Measurements from ENCODE around the gene ZGRF1.
"Not testable (repeated sequence)": the region's sequence is repeated elsewhere in the genome, so short reads cannot be mapped to it uniquely, and the experiment has no call there.

Gene ZGRF1

DNA sequence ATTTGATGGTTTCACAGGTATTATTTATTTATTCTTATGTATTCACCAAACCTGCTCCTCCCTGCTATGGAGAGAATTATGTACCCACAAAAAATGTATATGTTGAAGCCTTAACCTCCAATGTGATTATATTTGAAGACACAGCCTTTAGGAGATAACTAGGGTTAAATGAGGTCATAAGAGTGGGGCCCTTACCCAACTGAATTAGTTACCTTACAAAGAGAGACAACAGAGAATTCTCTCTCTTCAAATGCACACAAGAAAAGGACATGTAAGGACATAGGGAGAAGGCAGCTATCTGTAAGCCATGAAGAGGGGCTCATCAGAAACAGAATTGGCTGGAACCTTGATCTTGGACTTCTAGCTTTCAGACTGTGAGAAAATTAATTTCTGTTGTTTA lies 44.0 kb downstream of the ZGRF1 start:
- Mint-ChIP-seq H3K27me3 (no peaks in the 10 kb centered on the region), H3K27ac (no peak overlapping the region), H3K4me1 (no peaks in the 10 kb centered on the region), H3K36me3 (peaks cover 11% of the 10 kb centered on the region), H3K4me3 (no peak overlapping the region), H3K9me3 (peaks cover 5% of the 10 kb centered on the region)

DNA sequence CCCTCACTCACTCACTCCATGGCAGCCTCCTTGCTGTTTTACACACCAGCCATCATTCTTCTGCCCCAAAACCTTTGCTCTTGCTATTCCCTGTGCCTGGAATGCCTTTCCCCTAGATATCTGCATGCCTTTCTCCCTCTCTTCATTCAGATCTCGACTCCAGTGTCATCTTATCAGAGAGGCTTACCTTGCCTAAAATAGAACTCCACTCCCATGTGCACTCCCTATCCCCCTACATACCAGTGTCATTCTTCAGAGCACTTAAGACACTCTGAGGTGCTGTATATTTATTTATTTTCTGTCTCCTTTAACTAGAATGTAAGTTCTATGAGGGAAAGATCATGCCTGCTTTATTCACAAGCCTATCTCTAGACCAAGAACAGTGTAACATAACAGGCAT lies 45.1 kb downstream of the ZGRF1 start:
- Mint-ChIP-seq H3K9me3 (peaks cover 5% of the 10 kb centered on the region), H3K27me3 (no peaks in the 10 kb centered on the region), H3K27ac (no peak overlapping the region), H3K4me3 (no peak overlapping the region), H3K36me3 (peaks cover 14% of the 10 kb centered on the region), H3K4me1 (no peaks in the 10 kb centered on the region)

DNA sequence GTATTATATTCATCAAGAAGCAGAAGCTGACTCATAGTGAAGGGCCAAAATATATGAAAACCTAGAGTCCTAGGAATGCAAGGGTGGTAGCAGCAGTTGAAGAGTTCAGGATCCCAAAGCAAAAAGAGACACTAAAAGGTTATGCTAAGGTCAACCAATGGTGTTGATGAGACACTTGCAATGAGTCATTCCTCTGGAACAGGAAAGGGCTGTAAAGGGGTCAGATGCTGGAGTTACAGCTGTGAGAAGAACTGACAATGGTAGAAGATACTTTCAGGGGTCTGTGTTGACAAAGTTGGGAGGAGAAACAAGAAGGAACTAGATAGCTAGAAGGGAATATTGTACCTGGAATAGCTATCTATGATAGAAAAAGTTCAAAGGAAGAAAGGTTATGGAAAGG lies 47.5 kb downstream of the ZGRF1 start:
- Mint-ChIP-seq H3K4me1 (no peaks in the 10 kb centered on the region), H3K27me3 (no peaks in the 10 kb centered on the region), H3K9me3 (peaks cover 5% of the 10 kb centered on the region), H3K27ac (no peak overlapping the region), H3K36me3 (peaks cover 11% of the 10 kb centered on the region), H3K4me3 (no peak overlapping the region)

DNA sequence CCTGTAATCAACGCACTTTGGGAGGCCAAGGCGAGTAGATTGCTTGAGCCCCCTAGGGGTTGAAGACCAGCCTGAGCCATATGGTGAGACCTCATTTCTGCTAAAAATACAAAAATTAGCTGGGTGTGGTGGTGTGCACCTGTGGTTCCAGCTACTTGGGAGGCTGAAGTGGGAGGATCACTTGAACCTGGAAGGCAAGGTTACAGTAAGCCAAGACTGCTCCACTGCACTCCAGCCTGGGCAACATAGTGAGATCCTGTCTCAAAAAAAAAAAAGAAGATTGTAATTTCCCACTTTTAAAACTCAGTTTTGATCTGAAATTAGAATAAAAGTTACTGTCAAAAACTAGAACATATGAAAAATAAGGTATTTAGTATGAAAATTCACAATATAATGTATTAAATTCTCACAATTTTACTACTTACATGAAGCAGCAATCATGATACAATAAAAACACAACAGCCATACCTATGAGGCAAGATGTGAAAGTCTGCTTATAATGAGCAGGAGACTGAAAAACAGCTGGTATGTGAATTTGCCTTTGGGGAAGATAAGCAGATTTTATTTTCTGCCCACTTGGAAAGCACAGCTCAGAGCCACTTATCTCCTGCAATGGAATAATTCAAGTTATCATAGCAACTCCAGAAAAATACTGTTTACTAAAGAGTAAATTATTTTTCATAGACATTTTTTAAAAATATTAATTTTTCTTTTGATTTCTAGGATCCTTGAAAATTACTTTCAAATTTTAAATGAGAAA lies 50.6 kb downstream of the ZGRF1 start:
- Mint-ChIP-seq H3K27me3 (no peaks in the 10 kb centered on the region), H3K4me3 (no peak overlapping the region), H3K27ac (no peak overlapping the region), H3K36me3 (peaks cover 6% of the 10 kb centered on the region), H3K4me1 (no peaks in the 10 kb centered on the region), H3K9me3 (no peaks in the 10 kb centered on the region)

DNA sequence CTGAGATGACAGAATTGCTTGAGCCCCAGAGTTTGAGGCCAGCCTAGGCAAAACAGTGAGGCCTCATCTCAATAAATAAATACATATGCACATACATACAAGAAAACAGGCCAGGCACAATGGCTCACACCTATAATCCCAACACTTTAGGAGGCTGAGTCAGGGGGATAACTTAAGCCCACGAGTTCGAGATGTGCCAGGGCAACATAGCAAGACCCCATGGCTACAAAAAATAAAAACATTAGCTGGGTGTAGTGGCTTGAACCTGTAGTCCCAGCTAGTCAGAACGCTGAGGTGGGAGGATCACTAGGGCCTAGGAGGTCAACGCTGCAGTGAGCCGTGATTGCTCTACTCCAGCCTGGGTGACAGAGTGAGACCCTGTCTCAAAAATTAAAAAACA lies 69.2 kb downstream of the ZGRF1 start:
- Mint-ChIP-seq H3K9me3 (no peaks in the 10 kb centered on the region), H3K36me3 (peaks cover 16% of the 10 kb centered on the region), H3K4me3 (no peak overlapping the region), H3K27me3 (no peaks in the 10 kb centered on the region), H3K4me1 (no peaks in the 10 kb centered on the region), H3K27ac (no peak overlapping the region)

DNA sequence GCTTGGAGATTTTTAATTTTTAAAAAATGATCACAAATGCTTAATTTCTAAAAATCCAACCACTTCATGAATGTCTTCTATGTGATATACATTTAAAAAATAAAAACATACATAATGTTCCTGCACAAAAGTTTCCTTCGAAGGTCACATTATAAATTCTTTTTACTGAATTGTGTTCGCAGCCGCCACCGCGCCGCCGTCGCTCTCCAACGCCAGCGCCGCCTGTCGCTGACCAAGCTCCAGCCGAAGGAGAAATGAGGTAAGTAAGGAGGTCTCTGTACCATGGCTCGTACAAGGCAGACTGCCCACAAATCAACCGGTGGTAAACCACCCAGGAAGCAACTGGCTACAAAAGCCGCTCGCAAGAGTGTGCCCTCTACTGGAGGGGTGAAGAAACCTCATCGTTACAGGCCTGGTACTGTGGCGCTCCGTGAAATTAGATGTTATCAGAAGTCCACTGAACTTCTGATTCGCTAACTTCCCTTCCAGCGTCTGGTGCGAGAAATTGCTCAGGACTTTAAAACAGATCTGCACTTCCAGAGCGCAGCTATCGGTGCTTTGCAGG lies 71.9 kb downstream of the ZGRF1 start:
- Mint-ChIP-seq H3K27ac (no peak overlapping the region), H3K4me3 (no peak overlapping the region), H3K36me3 (peaks cover 10% of the 10 kb centered on the region), H3K4me1 (no peaks in the 10 kb centered on the region), H3K27me3 (no peaks in the 10 kb centered on the region), H3K9me3 (no peaks in the 10 kb centered on the region)

DNA sequence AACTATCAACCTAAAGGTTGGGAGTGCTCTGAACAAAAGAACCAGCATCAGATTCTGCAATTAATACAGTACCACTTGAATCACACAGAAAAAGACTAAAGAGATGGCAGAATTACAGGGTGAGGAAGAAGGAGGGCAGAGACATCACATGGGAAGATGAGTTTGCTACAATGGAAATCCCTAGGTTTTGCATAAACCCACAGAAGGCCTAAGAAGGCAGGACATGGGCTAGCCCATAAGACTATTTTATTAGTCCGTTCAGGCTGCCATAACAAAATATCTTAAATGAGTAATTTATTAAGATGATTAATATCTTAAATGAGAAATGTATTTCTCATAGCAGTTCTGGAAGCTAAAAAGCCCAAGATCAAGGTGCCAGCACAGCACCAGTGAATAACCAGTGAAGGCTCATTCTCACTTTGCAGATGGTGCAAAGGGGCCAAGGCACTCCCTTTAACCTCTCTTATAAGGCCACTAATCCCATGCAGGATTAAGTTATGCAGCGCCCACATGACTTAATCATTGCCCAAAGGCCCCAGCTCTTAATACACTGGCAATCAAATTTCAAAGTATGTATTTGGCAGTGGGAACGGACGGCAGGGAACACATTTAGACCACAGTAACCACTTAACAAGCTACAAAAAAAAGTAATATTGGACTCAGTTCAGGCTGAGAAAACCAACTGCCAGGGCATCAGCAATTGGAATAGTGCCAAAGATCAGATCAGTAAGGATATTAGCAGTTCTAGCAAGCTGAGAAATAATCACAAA lies 73.1 kb downstream of the ZGRF1 start:
- no peak overlapping the region for H3K4me3 Mint-ChIP-seq
- no peak overlapping the region for H3K27ac Mint-ChIP-seq
- H3K27me3 Mint-ChIP-seq = no peaks in the 10 kb centered on the region
- no peaks in the 10 kb centered on the region for H3K9me3 Mint-ChIP-seq
- H3K4me1 Mint-ChIP-seq = no peaks in the 10 kb centered on the region
- H3K36me3 Mint-ChIP-seq = peaks cover 10% of the 10 kb centered on the region

DNA sequence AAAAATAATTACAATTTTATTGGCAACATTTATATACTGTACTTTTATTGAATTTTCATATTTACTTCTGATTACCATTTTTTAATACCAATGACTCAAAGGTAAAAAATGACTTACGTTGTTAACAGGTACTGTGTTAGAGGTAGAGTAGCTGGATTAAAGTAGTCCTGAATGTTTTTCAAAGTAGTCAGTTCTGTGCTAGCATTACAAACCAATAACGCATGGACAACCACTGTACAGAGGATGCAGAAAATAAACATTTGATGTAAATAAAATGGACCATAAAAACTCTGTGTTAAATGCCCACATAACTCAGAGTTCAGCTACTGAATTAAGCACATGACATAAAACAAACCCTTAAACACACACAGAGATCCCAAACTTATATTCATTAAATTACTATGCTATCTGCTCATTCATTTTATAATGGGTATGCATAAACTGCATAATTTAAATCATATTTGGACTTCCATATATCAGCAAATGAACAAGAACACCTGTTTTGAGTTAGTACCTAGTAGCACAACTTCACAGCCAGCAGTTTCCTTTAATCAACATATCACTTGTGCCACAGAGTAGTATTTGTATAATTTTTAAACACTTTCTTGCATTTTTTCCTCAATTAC lies 74.3 kb downstream of the ZGRF1 start:
- H3K27ac Mint-ChIP-seq = no peak overlapping the region
- H3K4me1 Mint-ChIP-seq = no peaks in the 10 kb centered on the region
- no peak overlapping the region for H3K4me3 Mint-ChIP-seq
- H3K27me3 Mint-ChIP-seq = no peaks in the 10 kb centered on the region
- peaks cover 11% of the 10 kb centered on the region for H3K36me3 Mint-ChIP-seq
- H3K9me3 Mint-ChIP-seq = no peaks in the 10 kb centered on the region

DNA sequence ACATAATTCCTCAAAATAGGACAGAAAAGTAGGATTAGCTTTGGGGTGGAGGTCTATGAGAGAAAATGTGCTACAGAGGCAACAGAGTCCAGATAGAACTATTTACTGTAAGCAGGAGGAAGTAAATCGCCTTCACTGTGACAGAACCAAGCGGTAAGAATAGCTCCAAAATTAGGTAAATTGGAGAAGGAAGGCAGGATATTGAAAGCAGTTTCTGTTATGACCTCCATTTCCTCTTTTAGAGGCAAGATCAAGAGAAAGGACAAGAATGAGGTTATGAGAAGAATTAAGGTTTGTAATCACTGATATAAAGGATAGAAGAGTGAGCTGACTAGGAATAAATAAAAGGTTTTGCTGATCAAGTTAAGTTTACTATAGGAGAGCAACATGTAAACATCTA lies 76.6 kb downstream of the ZGRF1 start:
- peaks cover 9% of the 10 kb centered on the region for H3K36me3 Mint-ChIP-seq

DNA sequence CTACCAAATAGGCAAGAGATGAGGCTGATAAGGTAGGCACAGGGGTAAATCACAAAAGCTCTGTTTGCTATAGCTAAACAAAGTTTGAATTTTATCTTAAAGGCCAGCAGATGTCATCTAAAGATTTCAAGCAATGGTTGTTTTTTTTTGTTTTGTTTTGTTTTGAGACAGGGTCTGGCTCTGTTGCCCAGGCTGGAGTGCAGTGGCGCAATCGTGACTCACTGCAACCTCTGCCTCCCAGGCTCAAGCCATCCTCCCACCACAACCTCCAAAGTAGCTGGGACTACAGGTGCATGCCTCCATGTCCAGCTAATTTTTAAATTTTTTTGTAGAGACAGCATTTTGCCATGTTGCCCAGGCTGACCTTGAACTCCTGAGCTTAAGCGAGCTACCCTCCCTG lies 77.7 kb downstream of the ZGRF1 start:
- no peaks in the 10 kb centered on the region for H3K4me1 Mint-ChIP-seq
- no peak overlapping the region for H3K27ac Mint-ChIP-seq
- peaks cover 10% of the 10 kb centered on the region for H3K36me3 Mint-ChIP-seq
- H3K27me3 Mint-ChIP-seq = no peaks in the 10 kb centered on the region
- no peak overlapping the region for H3K4me3 Mint-ChIP-seq
- H3K9me3 Mint-ChIP-seq = no peaks in the 10 kb centered on the region

More for the DNA sequence above, 76.6 kb downstream of the ZGRF1 start:
- Mint-ChIP-seq H3K4me3 (no peak overlapping the region), H3K27me3 (no peaks in the 10 kb centered on the region), H3K9me3 (no peaks in the 10 kb centered on the region), H3K4me1 (no peaks in the 10 kb centered on the region), H3K27ac (no peak overlapping the region)

DNA sequence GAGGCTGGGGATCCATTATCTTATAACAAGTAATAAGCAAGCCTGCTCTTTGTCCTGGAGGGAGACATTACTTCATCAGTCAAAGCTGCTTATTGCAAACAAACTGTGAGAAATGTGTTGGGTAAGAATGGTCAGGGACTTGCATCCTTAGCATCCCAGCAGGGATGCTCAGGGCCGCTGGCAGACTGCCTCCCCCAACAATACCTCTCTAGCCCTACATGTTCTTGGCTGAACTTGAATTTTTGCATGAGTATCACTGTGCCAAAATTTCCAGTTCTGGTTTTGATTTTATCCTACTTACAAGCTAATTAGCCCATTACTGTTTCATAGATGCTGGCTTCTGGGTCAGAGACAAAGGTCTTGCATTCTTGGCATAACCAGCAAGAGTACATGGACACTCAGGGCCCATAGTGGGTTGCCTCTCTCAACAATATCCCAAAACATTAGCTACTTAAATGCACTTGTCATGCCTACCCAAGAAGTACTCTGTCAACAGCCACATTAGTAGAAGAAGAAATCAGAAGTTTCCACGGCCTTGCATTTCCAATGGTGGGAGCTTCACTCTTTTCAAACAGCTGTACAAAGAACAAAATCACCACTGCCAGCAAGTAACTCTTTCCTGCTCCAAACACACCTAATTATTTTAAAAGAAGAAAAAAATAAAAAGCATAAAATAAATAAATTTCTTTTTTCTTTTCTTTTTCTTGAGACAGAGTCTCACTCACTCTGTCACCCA lies 78.9 kb downstream of the ZGRF1 start:
- Mint-ChIP-seq H3K4me1 (no peaks in the 10 kb centered on the region), H3K4me3 (no peak overlapping the region), H3K27me3 (no peaks in the 10 kb centered on the region), H3K27ac (no peak overlapping the region), H3K36me3 (peaks cover 8% of the 10 kb centered on the region), H3K9me3 (no peaks in the 10 kb centered on the region)

DNA sequence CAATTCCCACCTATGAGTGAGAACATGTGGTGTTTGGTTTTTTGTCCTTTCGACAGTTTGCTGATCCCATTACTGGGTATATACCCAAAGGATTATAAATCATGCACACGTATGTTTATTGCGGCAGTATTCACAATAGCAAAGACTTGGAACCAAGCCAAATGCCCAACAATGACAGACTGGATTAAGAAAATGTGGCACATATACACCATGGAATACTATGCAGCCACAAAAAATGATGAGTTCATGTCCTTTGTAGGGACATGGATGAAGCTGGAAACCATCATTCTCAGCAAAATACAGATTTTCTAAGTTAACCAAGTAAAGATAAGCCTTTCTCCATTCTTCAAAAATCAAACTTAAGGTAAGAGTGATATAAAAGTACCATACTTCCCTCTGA lies 82.4 kb downstream of the ZGRF1 start:
- H3K27ac Mint-ChIP-seq, H3K27me3 Mint-ChIP-seq, H3K9me3 Mint-ChIP-seq, H3K4me1 Mint-ChIP-seq, H3K4me3 Mint-ChIP-seq, H3K36me3 Mint-ChIP-seq: not testable (repeated sequence)

DNA sequence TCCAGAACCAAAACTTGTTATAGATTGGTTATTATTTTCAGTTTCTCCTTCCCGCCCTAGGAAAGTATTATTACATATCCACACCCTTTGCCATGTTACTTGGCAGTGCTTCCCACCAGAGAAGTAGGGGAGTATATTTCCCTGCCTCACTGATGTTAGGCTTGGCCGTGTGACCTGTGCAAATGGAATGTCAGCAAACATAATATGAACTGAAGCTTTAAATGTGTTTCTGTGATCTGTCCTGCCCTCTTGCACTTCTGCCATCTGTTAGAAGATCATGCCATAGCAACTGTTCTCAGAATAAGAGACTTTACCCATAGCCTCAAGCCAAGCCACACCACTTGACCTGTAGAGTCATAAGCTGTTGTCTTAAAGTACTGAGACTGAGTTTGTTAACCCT lies 84.0 kb downstream of the ZGRF1 start:
- no peak overlapping the region for H3K4me3 Mint-ChIP-seq
- H3K4me1 Mint-ChIP-seq = no peaks in the 10 kb centered on the region
- no peak overlapping the region for H3K27ac Mint-ChIP-seq
- no peaks in the 10 kb centered on the region for H3K27me3 Mint-ChIP-seq
- peaks cover 4% of the 10 kb centered on the region for H3K36me3 Mint-ChIP-seq
- no peaks in the 10 kb centered on the region for H3K9me3 Mint-ChIP-seq

DNA sequence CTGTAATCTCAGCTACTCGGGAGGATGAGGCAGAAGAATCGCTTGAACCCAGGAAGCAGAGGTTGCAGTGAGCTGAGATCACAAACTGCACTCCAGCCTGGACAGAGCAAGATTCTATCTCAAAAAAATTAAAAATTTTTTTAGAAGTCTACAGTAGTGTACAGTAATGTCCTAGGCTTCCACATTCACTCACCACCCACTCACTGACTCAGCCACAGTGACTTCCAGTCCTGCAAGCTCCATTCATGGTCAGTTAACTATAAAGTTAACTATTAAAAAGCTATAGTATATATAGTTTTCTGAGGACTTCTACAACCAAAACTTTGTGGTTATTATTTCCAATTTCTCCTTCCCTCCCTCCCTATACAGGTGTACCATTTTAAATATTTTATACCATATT lies 86.0 kb downstream of the ZGRF1 start:
- H3K9me3 Mint-ChIP-seq = no peaks in the 10 kb centered on the region
- no peaks in the 10 kb centered on the region for H3K4me1 Mint-ChIP-seq
- H3K27me3 Mint-ChIP-seq = no peaks in the 10 kb centered on the region
- H3K27ac Mint-ChIP-seq = no peak overlapping the region
- peaks cover 7% of the 10 kb centered on the region for H3K36me3 Mint-ChIP-seq
- H3K4me3 Mint-ChIP-seq = no peak overlapping the region

DNA sequence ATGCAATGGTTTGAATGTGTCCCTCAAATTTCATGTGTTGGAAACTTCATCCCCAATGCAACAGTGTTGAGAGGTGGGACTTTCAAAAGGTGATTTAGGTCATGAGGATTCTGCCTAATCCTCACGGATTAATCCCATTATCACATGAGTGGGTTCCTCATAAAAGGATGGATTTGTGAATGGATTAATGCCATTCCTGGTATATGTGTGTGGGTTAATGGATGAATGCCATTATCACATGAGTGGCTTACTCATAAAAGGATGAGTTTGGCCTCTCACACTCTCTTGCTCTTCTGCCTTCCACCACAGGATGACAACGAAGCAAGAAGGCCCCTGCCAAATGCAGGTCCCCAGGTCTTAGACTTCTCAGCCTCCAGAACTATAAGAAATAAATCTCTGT lies 90.2 kb downstream of the ZGRF1 start:
- no peaks in the 10 kb centered on the region for H3K4me1 Mint-ChIP-seq
- no peak overlapping the region for H3K4me3 Mint-ChIP-seq
- H3K9me3 Mint-ChIP-seq = no peaks in the 10 kb centered on the region
- no peak overlapping the region for H3K27ac Mint-ChIP-seq
- H3K27me3 Mint-ChIP-seq = no peaks in the 10 kb centered on the region
- H3K36me3 Mint-ChIP-seq = peaks cover 4% of the 10 kb centered on the region
